Panc1 (cell line): ENCODE results near the gene FGF14. TPM values are rescaled to one million over a fixed set of nuclear protein-coding genes. Genes with fewer than 3 reads are reported as not detected.

Source experiments
- ATAC-seq: fragments of 200-7000 bp; cut with Tn5 transposase; 2 replicates; pipeline ENCODE4 v1.9.1; 2020; ENCODE audit warnings: mild to moderate bottlenecking, moderate library complexity
- BruUV-seq: library from RNA; stranded (reverse); fragments of 400-500 nt; replicated peaks from 2 replicates; lab custom pipeline; 2021; lab: Mats Ljungman, UMichigan
- CTCF ChIA-PET: fragments of 300-600 bp; sonication (Branson Sonifier 250); formaldehyde crosslinking; loops from one replicate; lab custom pipeline; 2022; ENCODE audit warnings: antibody characterized with exemption; lab: Charles Lee
- POLR2A ChIA-PET: fragments of 300-600 bp; sonication (Branson Sonifier 250); formaldehyde crosslinking; loops from one replicate; lab custom pipeline; 2022; ENCODE audit warnings: antibody characterized with exemption; lab: Charles Lee
- DNase-seq: peaks from one replicate; pipeline ENCODE4 v3.0.0-alpha.2; 2010; ENCODE audit warnings: low read depth, low spot score
- H3K27ac ChIP-seq: 2 replicates; pipeline ENCODE4 v1.5.1; 2011; ENCODE audit warnings: mild to moderate bottlenecking, low read length, inconsistent platforms
- H3K27me3 ChIP-seq: fragments of 200-500 bp; sonication (Bioruptor generic); 2 replicates; pipeline ENCODE4 v1.6.0; 2014; ENCODE audit warnings: low read length, inconsistent platforms; ENCODE audit not compliant: control insufficient read depth, insufficient read depth
- H3K36me3 ChIP-seq: fragments of 200-500 bp; sonication (Bioruptor generic); 2 replicates; pipeline ENCODE4 v1.5.1; 2014; ENCODE audit warnings: inconsistent platforms, mild to moderate bottlenecking, low read length, moderate library complexity; ENCODE audit not compliant: control insufficient read depth, insufficient read depth
- H3K4me1 ChIP-seq: 2 replicates; pipeline ENCODE4 v1.5.1; 2011; ENCODE audit warnings: inconsistent platforms, mild to moderate bottlenecking, low read length, moderate library complexity; ENCODE audit not compliant: control insufficient read depth, insufficient read depth
- H3K4me3 ChIP-seq, 2 experiments: 2 replicates each; pipeline ENCODE4 v1.5.1; 2011 to 2012; ENCODE audit warnings: low read depth in 2 of 2, low read length in 2 of 2, mild to moderate bottlenecking in 2 of 2, inconsistent platforms in 1 of 2, moderate library complexity in 1 of 2
- H3K9me3 ChIP-seq: fragments of 200-500 bp; sonication (Bioruptor generic); 2 replicates; pipeline ENCODE4 v1.5.1; 2014; ENCODE audit warnings: low read depth, mild to moderate bottlenecking, inconsistent platforms, low read length, moderate library complexity; ENCODE audit not compliant: control insufficient read depth, insufficient read depth
- CTCF ChIP-seq: fragments of 450-650 bp; IDR thresholded peaks from 2 replicates; pipeline ENCODE4 v1.5.1; 2017; ENCODE audit warnings: mild to moderate bottlenecking
- POLR2AphosphoS5 ChIP-seq: IDR thresholded peaks from 2 replicates; pipeline ENCODE4 v1.6.1; 2012; ENCODE audit warnings: mild to moderate bottlenecking, low read depth, low read length, moderate library complexity
- SIN3A ChIP-seq: IDR thresholded peaks from 2 replicates; pipeline ENCODE4 v1.6.1; 2012; ENCODE audit warnings: low read depth, mild to moderate bottlenecking, low read length, moderate library complexity, borderline replicate concordance; ENCODE audit not compliant: insufficient read depth
- TCF7L2 ChIP-seq: IDR thresholded peaks from 2 replicates; pipeline ENCODE4 v1.6.1; 2011; ENCODE audit warnings: mild to moderate bottlenecking, low read depth, low read length, inconsistent platforms
- in situ Hi-C: cut with HindIII; loops from 2 replicates; pipeline ENCODE4 v1.10.0; 2016; ENCODE audit warnings: low sequenced_read_pairs, low pct_unique_long_range_greater_than_20kb
- intact Hi-C: fragments of 100-400 bp; cut with micrococcal nuclease; formaldehyde crosslinking; loops from one replicate; pipeline ENCODE4 v1.10.0; 2022; ENCODE audit not compliant: unreplicated experiment
- total RNA-seq: library from RNA; stranded (reverse); gene quantifications from one replicate; pipeline ENCODE4 v1.2.1, GENCODE V29; 2021; ENCODE audit not compliant: unreplicated experiment
- TF ChIP-seq, protein P1 (sequence below), 2 experiments: IDR thresholded peaks; 2 replicates each; pipeline ENCODE4 v1.6.1; 2011 to 2012; ENCODE audit warnings: low read depth in 2 of 2, control low read depth in 1 of 2, low read length in 1 of 2, mild to moderate bottlenecking in 1 of 2, moderate library complexity in 1 of 2; ENCODE audit not compliant: insufficient read depth in 1 of 2

Gene FGF14
- total RNA-seq, 1 experiment from 2014 or later: 0.03 TPM

DNA sequence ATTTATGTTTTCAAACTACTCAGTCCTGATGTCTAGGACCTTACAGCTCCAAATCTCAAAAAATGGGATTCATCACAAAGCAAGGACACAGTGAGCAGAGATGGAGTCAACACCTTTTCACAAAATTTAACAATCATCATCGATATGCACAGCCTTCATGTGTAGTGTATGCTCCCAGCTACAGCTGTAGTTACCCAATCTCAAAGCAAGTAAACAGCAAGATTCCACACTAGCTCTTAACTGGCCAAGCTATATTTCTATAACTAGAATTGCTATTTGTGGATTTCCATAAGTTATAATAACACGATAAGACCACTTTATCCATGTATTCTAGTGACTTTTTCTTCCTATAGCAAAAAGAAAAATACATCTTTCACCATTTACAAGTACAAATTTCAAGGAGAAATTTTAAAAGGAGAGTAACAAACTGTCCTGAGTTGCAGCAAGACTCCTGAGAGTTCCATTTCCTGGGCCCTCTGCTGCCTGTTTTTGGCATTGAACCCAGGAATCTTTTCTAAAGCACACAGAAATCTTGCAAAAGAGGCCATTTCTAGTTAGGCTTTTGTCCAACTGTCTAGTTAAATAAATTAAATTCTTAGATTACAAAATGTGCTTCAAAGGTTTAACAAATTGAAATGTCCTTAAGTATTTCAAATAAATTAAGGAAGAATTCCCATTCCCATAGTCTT is 460.6 kb downstream of the FGF14 start:
- no peaks in the 10 kb centered on the region for H3K36me3 ChIP-seq
- no peak overlapping the region for H3K4me3 ChIP-seq
- no peak for DNase-seq
- ATAC-seq: no peak
- H3K9me3 ChIP-seq: no peaks in the 10 kb centered on the region
- intact Hi-C loops (loop anchor here (5.0 kb wide), 3 partner anchors 154 to 799 kb away; no protein-coding TSS in a partner anchor), in situ Hi-C loops (no loop called here)
- peaks cover 3% of the 10 kb centered on the region; the same call in 1 of the 2 replicates for H3K27me3 ChIP-seq
- H3K27ac ChIP-seq: no peak overlapping the region
- ChIA-PET CTCF (interaction anchor here (0.6 kb wide), 1 partner anchor 785 kb away, joined by 3 read pairs; no protein-coding TSS in a partner anchor), POLR2A (interaction anchor here (0.8 kb wide), 1 partner anchor 455 kb away, joined by 3 read pairs; no protein-coding TSS in a partner anchor)
- no TSS peak for BruUV-seq
- H3K4me1 ChIP-seq: no peaks in the 10 kb centered on the region
- TF ChIP-seq, protein P1, sequence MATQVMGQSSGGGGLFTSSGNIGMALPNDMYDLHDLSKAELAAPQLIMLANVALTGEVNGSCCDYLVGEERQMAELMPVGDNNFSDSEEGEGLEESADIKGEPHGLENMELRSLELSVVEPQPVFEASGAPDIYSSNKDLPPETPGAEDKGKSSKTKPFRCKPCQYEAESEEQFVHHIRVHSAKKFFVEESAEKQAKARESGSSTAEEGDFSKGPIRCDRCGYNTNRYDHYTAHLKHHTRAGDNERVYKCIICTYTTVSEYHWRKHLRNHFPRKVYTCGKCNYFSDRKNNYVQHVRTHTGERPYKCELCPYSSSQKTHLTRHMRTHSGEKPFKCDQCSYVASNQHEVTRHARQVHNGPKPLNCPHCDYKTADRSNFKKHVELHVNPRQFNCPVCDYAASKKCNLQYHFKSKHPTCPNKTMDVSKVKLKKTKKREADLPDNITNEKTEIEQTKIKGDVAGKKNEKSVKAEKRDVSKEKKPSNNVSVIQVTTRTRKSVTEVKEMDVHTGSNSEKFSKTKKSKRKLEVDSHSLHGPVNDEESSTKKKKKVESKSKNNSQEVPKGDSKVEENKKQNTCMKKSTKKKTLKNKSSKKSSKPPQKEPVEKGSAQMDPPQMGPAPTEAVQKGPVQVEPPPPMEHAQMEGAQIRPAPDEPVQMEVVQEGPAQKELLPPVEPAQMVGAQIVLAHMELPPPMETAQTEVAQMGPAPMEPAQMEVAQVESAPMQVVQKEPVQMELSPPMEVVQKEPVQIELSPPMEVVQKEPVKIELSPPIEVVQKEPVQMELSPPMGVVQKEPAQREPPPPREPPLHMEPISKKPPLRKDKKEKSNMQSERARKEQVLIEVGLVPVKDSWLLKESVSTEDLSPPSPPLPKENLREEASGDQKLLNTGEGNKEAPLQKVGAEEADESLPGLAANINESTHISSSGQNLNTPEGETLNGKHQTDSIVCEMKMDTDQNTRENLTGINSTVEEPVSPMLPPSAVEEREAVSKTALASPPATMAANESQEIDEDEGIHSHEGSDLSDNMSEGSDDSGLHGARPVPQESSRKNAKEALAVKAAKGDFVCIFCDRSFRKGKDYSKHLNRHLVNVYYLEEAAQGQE (IDR thresholded peaks at IDR 0.05; ENCODE audit: insufficient read depth in 1 of 2, low read depth in 2 of 2, low read length in 1 of 2): no peak
- no peak for TF ChIP-seq SIN3A
- no peak for TF ChIP-seq CTCF
- no peak for TF ChIP-seq POLR2AphosphoS5
- TF ChIP-seq TCF7L2: no peak

GRCh38 chr13:101939370-101939769 is 462.5 kb downstream of the FGF14 start:
- DNase-seq (no peak), ATAC-seq (no peak)
- no TSS peak for BruUV-seq
- intact Hi-C loops (no loop called here), in situ Hi-C loops (no loop called here)
- Histone ChIP-seq H3K27ac (no peak overlapping the region), H3K4me1 (no peaks in the 10 kb centered on the region), H3K9me3 (no peaks in the 10 kb centered on the region), H3K4me3 (no peak overlapping the region), H3K36me3 (no peaks in the 10 kb centered on the region), H3K27me3 (peaks cover 3% of the 10 kb centered on the region; the same call in 1 of the 2 replicates)
- ChIA-PET POLR2A (no interaction called here), CTCF (no interaction called here)
- no peak for TF ChIP-seq POLR2AphosphoS5
- TF ChIP-seq TCF7L2: no peak
- TF ChIP-seq, protein P1 (IDR thresholded peaks at IDR 0.05; ENCODE audit: insufficient read depth in 1 of 2, low read depth in 2 of 2, low read length in 1 of 2): no peak
- TF ChIP-seq SIN3A: no peak
- no peak for TF ChIP-seq CTCF
